ENCODE results near the gene SPRED2.

Gene SPRED2

DNA sequence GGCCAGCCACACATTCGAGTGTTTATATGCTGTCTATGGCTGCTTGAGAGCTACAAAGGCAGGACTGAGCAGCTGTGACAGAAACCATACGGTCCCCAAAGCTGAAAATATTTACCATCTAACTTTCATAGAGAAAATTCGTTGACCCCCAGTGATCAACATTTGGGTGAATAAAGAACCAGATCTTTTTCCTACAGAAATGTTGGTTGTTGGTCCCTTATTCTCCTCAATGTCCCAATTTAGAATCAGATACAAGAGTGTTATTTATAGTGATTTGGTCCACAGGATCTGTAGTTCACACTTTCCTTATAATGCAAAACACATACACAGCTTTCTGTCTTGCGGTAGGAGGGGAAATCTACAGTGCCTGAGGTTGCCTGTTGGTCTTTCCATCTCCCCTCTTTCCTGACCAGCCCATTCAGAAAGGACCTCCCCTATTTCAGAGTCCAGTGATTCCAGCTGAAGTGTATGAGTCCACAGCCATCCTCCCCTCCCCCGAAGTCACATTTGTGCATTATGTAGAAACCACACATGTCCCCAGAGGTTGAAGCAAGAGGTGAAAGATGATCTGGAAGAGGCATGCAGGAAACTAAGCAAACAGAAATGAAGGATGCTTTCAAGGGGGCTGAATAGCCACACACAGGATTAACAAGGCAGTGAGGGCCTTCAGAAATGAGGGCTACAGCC, 61.9 kb downstream of the SPRED2 start:
- H3K9me3 ChIP-seq (ENCODE audit: insufficient read depth, low read length) = no peaks in the 10 kb centered on the region
- H3K9ac ChIP-seq (ENCODE audit: insufficient read length, low read depth) = no peak overlapping the region
- H3K36me3 ChIP-seq (ENCODE audit: insufficient read depth, insufficient read length, low read length) = no peaks in the 10 kb centered on the region
- DNase-seq (ENCODE audit: low read depth, low spot score) = no peak
- no peak overlapping the region for H3K4me3 ChIP-seq (ENCODE audit: insufficient read length, low read depth)
- no peaks in the 10 kb centered on the region for H3K4me1 ChIP-seq (ENCODE audit: insufficient read depth, insufficient read length)
- no peaks in the 10 kb centered on the region for H3K27me3 ChIP-seq (ENCODE audit: insufficient read depth, insufficient read length)
- no peak for TF ChIP-seq YY1 (IDR thresholded peaks at IDR 0.05; ENCODE audit: insufficient read depth, insufficient read length)
- TF ChIP-seq ZNF274 (IDR thresholded peaks at IDR 0.05; ENCODE audit: low read depth, low read length) = no peak
- TF ChIP-seq SUZ12 (IDR thresholded peaks at IDR 0.05; ENCODE audit: extremely low read depth, insufficient read depth, insufficient read length) = no peak

DNA sequence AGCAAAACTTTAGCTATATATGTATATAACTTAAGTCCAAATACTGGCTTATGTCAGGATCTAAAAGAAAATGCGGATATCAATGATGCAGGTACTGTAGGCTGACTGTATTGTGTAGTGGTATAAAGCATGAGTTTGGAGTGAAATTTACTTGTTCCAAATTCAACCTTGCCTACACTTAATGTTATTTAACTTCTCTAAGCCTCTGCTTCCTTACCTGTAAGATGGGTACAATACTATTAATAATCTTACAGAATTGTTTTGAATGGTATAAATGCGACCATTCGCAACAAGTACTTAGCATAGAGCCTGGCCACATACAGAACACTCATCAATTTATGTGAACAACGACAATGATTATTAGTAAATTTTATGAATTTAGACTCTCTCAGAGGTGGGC, 62.4 kb downstream of the SPRED2 start:
- H3K4me1 ChIP-seq (ENCODE audit: insufficient read depth, insufficient read length) = no peaks in the 10 kb centered on the region

DNA sequence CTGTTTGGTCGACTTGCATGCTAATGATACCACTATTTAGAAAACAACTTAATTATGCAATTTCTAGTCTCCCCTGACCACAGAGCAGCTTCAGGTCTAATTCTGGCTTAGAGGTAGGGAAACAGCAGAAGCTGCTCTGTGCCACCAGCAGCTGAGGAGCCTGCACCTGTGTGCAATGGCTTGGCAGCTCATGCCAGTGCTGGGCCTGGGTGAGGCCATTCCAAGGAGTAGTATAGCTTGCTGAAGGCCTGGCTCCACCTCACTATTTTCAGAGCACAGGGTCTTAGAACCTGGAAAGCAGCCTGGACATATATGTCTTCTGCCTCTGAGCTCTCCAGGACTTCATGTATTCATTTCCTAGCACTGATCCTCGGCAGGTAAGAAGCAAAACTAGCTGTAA, 62.8 kb downstream of the SPRED2 start:
- no peaks in the 10 kb centered on the region for H3K27me3 ChIP-seq (ENCODE audit: insufficient read depth, insufficient read length)
- H3K36me3 ChIP-seq (ENCODE audit: insufficient read depth, insufficient read length, low read length) = no peaks in the 10 kb centered on the region
- TF ChIP-seq YY1 (IDR thresholded peaks at IDR 0.05; ENCODE audit: insufficient read depth, insufficient read length) (no peak), SUZ12 (IDR thresholded peaks at IDR 0.05; ENCODE audit: extremely low read depth, insufficient read depth, insufficient read length) (no peak), ZNF274 (IDR thresholded peaks at IDR 0.05; ENCODE audit: low read depth, low read length) (no peak)
- no peaks in the 10 kb centered on the region for H3K4me1 ChIP-seq (ENCODE audit: insufficient read depth, insufficient read length)
- no peak overlapping the region for H3K9ac ChIP-seq (ENCODE audit: insufficient read length, low read depth)
- no peaks in the 10 kb centered on the region for H3K9me3 ChIP-seq (ENCODE audit: insufficient read depth, low read length)
- H3K4me3 ChIP-seq (ENCODE audit: insufficient read length, low read depth) = no peak overlapping the region
- no peak for DNase-seq (ENCODE audit: low read depth, low spot score)

More for the DNA sequence above, 62.4 kb downstream of the SPRED2 start:
- H3K4me3 ChIP-seq (ENCODE audit: insufficient read length, low read depth) = no peak overlapping the region
- no peak for DNase-seq (ENCODE audit: low read depth, low spot score)
- H3K36me3 ChIP-seq (ENCODE audit: insufficient read depth, insufficient read length, low read length) = no peaks in the 10 kb centered on the region
- H3K9ac ChIP-seq (ENCODE audit: insufficient read length, low read depth) = no peak overlapping the region
- H3K9me3 ChIP-seq (ENCODE audit: insufficient read depth, low read length) = no peaks in the 10 kb centered on the region
- H3K27me3 ChIP-seq (ENCODE audit: insufficient read depth, insufficient read length) = no peaks in the 10 kb centered on the region
- TF ChIP-seq YY1 (IDR thresholded peaks at IDR 0.05; ENCODE audit: insufficient read depth, insufficient read length) (no peak), ZNF274 (IDR thresholded peaks at IDR 0.05; ENCODE audit: low read depth, low read length) (no peak), SUZ12 (IDR thresholded peaks at IDR 0.05; ENCODE audit: extremely low read depth, insufficient read depth, insufficient read length) (no peak)

- Histone ChIP-seq H3K4me1 (ENCODE audit: insufficient read depth, insufficient read length) (no peaks in the 10 kb centered on the region), H3K4me3 (ENCODE audit: insufficient read length, low read depth) (no peak overlapping the region), H3K9me3 (ENCODE audit: insufficient read depth, low read length) (no peaks in the 10 kb centered on the region), H3K36me3 (ENCODE audit: insufficient read depth, insufficient read length, low read length) (no peaks in the 10 kb centered on the region), H3K9ac (ENCODE audit: insufficient read length, low read depth) (no peak overlapping the region), H3K27me3 (ENCODE audit: insufficient read depth, insufficient read length) (no peaks in the 10 kb centered on the region)
- TF ChIP-seq ZNF274 (IDR thresholded peaks at IDR 0.05; ENCODE audit: low read depth, low read length) (no peak), YY1 (IDR thresholded peaks at IDR 0.05; ENCODE audit: insufficient read depth, insufficient read length) (no peak), SUZ12 (IDR thresholded peaks at IDR 0.05; ENCODE audit: extremely low read depth, insufficient read depth, insufficient read length) (no peak)
- DNase-seq (ENCODE audit: low read depth, low spot score) = no peak
Observed at GRCh38 chr2:65368468-65368867, 63.9 kb downstream of the SPRED2 start.

- DNase-seq (ENCODE audit: low read depth, low spot score) = no peak
- no peak overlapping the region for H3K9ac ChIP-seq (ENCODE audit: insufficient read length, low read depth)
Observed at GRCh38 chr2:65367524-65367923, 64.9 kb downstream of the SPRED2 start.

DNA sequence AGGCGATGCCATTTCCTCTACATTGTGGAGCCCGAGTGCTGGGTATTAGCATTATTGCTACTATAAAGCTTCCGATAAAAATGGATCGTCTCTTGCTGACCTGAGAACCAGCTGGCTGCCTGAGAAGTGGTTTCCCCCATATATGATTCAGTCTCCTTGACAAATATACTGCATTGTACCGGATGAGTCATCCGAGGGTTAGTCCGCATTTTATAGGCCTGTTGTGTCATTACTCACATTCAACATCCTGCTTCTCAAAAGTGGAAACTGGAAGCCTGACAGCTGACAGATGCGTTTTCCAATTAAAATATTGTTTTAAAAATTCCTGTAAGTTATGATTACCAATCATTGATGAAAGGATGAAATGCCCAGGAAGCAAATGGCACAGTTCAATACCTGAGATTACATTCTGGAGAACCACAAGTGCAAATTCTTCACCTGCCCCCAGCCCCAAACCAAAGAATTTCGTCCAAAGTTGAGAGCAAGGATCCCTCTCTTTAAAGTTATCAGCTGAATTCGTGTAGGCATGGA, 65.7 kb downstream of the SPRED2 start:
- H3K27me3 ChIP-seq (ENCODE audit: insufficient read depth, insufficient read length) = no peaks in the 10 kb centered on the region
- no peak for DNase-seq (ENCODE audit: low read depth, low spot score)
- TF ChIP-seq ZNF274 (IDR thresholded peaks at IDR 0.05; ENCODE audit: low read depth, low read length) = no peak
- TF ChIP-seq YY1 (IDR thresholded peaks at IDR 0.05; ENCODE audit: insufficient read depth, insufficient read length) = no peak
- no peak for TF ChIP-seq SUZ12 (IDR thresholded peaks at IDR 0.05; ENCODE audit: extremely low read depth, insufficient read depth, insufficient read length)
- no peaks in the 10 kb centered on the region for H3K9me3 ChIP-seq (ENCODE audit: insufficient read depth, low read length)
- H3K36me3 ChIP-seq (ENCODE audit: insufficient read depth, insufficient read length, low read length) = no peaks in the 10 kb centered on the region
- no peak overlapping the region for H3K9ac ChIP-seq (ENCODE audit: insufficient read length, low read depth)
- H3K4me3 ChIP-seq (ENCODE audit: insufficient read length, low read depth) = no peak overlapping the region
- no peaks in the 10 kb centered on the region for H3K4me1 ChIP-seq (ENCODE audit: insufficient read depth, insufficient read length)

More at GRCh38 chr2:65367524-65367923, 64.9 kb downstream of the SPRED2 start:
- H3K36me3 ChIP-seq (ENCODE audit: insufficient read depth, insufficient read length, low read length) = no peaks in the 10 kb centered on the region
- no peak overlapping the region for H3K4me3 ChIP-seq (ENCODE audit: insufficient read length, low read depth)
- no peak for TF ChIP-seq YY1 (IDR thresholded peaks at IDR 0.05; ENCODE audit: insufficient read depth, insufficient read length)
- H3K27me3 ChIP-seq (ENCODE audit: insufficient read depth, insufficient read length) = no peaks in the 10 kb centered on the region
- H3K9me3 ChIP-seq (ENCODE audit: insufficient read depth, low read length) = no peaks in the 10 kb centered on the region
- H3K4me1 ChIP-seq (ENCODE audit: insufficient read depth, insufficient read length) = no peaks in the 10 kb centered on the region

- Histone ChIP-seq H3K4me3 (ENCODE audit: insufficient read length, low read depth) (no peak overlapping the region), H3K36me3 (ENCODE audit: insufficient read depth, insufficient read length, low read length) (no peaks in the 10 kb centered on the region), H3K9ac (ENCODE audit: insufficient read length, low read depth) (no peak overlapping the region), H3K27me3 (ENCODE audit: insufficient read depth, insufficient read length) (no peaks in the 10 kb centered on the region), H3K9me3 (ENCODE audit: insufficient read depth, low read length) (no peaks in the 10 kb centered on the region), H3K4me1 (ENCODE audit: insufficient read depth, insufficient read length) (no peaks in the 10 kb centered on the region)
- no peak for DNase-seq (ENCODE audit: low read depth, low spot score)
- TF ChIP-seq SUZ12 (IDR thresholded peaks at IDR 0.05; ENCODE audit: extremely low read depth, insufficient read depth, insufficient read length) (no peak), YY1 (IDR thresholded peaks at IDR 0.05; ENCODE audit: insufficient read depth, insufficient read length) (no peak), ZNF274 (IDR thresholded peaks at IDR 0.05; ENCODE audit: low read depth, low read length) (no peak)
Observed at GRCh38 chr2:65364986-65365733, 67.2 kb downstream of the SPRED2 start.
